ENCODE results near the gene CARD9. TPM values are rescaled to one million over a fixed set of nuclear protein-coding genes. Genes with fewer than 3 reads are reported as not detected.
A peak's percentile ranks its signal among the peaks of the same experiment; 100 is the strongest.

CARD9 gene
- total RNA-seq, 1 donor from 2014 or later = 1.9 TPM

GRCh38 chr9:136358016-136358415, 15.5 kb downstream of the CARD9 start:
- no peak for DNase-seq (ENCODE audit: low spot score)
- Mint-ChIP-seq H3K36me3 (ENCODE audit: low read depth) (no peaks in the 10 kb centered on the region), H3K4me3 (ENCODE audit: unreplicated experiment) (no peak overlapping the region), H3K27me3 (ENCODE audit: low read depth) (no peaks in the 10 kb centered on the region), H3K9me3 (ENCODE audit: low read depth) (no peaks in the 10 kb centered on the region), H3K4me1 (ENCODE audit: low read depth) (peaks cover 16% of the 10 kb centered on the region), H3K27ac (ENCODE audit: unreplicated experiment) (no peak overlapping the region)
- TF ChIP-seq, protein P1, sequence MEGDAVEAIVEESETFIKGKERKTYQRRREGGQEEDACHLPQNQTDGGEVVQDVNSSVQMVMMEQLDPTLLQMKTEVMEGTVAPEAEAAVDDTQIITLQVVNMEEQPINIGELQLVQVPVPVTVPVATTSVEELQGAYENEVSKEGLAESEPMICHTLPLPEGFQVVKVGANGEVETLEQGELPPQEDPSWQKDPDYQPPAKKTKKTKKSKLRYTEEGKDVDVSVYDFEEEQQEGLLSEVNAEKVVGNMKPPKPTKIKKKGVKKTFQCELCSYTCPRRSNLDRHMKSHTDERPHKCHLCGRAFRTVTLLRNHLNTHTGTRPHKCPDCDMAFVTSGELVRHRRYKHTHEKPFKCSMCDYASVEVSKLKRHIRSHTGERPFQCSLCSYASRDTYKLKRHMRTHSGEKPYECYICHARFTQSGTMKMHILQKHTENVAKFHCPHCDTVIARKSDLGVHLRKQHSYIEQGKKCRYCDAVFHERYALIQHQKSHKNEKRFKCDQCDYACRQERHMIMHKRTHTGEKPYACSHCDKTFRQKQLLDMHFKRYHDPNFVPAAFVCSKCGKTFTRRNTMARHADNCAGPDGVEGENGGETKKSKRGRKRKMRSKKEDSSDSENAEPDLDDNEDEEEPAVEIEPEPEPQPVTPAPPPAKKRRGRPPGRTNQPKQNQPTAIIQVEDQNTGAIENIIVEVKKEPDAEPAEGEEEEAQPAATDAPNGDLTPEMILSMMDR (IDR thresholded peaks at IDR 0.05) = no peak

GRCh38 chr9:136357202-136357725, 16.2 kb downstream of the CARD9 start:
- Mint-ChIP-seq H3K27ac (ENCODE audit: unreplicated experiment) (no peak overlapping the region), H3K36me3 (ENCODE audit: low read depth) (no peaks in the 10 kb centered on the region), H3K9me3 (ENCODE audit: low read depth) (no peaks in the 10 kb centered on the region), H3K27me3 (ENCODE audit: low read depth) (no peaks in the 10 kb centered on the region), H3K4me3 (ENCODE audit: unreplicated experiment) (no peak overlapping the region), H3K4me1 (ENCODE audit: low read depth) (peaks cover 11% of the 10 kb centered on the region)
- TF ChIP-seq, protein P1 (IDR thresholded peaks at IDR 0.05) = no peak
- no peak for DNase-seq (ENCODE audit: low spot score)

GRCh38 chr9:136355616-136356557, 17.6 kb downstream of the CARD9 start:
- no peak overlapping the region for H3K27ac Mint-ChIP-seq (ENCODE audit: unreplicated experiment)
- no peak for DNase-seq (ENCODE audit: low spot score)
- no peak overlapping the region for H3K4me3 Mint-ChIP-seq (ENCODE audit: unreplicated experiment)
- H3K4me1 Mint-ChIP-seq (ENCODE audit: low read depth) = peaks cover 11% of the 10 kb centered on the region
- H3K36me3 Mint-ChIP-seq (ENCODE audit: low read depth) = no peaks in the 10 kb centered on the region
- no peaks in the 10 kb centered on the region for H3K9me3 Mint-ChIP-seq (ENCODE audit: low read depth)
- TF ChIP-seq, protein P1 (IDR thresholded peaks at IDR 0.05) = no peak
- no peaks in the 10 kb centered on the region for H3K27me3 Mint-ChIP-seq (ENCODE audit: low read depth)

- no peaks in the 10 kb centered on the region for H3K36me3 Mint-ChIP-seq (ENCODE audit: low read depth)
- peaks cover 11% of the 10 kb centered on the region for H3K4me1 Mint-ChIP-seq (ENCODE audit: low read depth)
- H3K9me3 Mint-ChIP-seq (ENCODE audit: low read depth) = no peaks in the 10 kb centered on the region
- H3K27ac Mint-ChIP-seq (ENCODE audit: unreplicated experiment) = peak overlapping the region; percentile 75
- no peak overlapping the region for H3K4me3 Mint-ChIP-seq (ENCODE audit: unreplicated experiment)
- H3K27me3 Mint-ChIP-seq (ENCODE audit: low read depth) = no peaks in the 10 kb centered on the region
- TF ChIP-seq, protein P1 (IDR thresholded peaks at IDR 0.05) = no peak
- DNase-seq (ENCODE audit: low spot score) = no peak
Measured at GRCh38 chr9:136354592-136355085, 18.8 kb downstream of the CARD9 start.

- Mint-ChIP-seq H3K9me3 (ENCODE audit: low read depth) (no peaks in the 10 kb centered on the region), H3K27me3 (ENCODE audit: low read depth) (no peaks in the 10 kb centered on the region), H3K4me1 (ENCODE audit: low read depth) (peaks cover 11% of the 10 kb centered on the region), H3K27ac (ENCODE audit: unreplicated experiment) (peak overlapping the region; percentile 75), H3K36me3 (ENCODE audit: low read depth) (no peaks in the 10 kb centered on the region), H3K4me3 (ENCODE audit: unreplicated experiment) (no peak overlapping the region)
- TF ChIP-seq, protein P1 (IDR thresholded peaks at IDR 0.05) = no peak
- DNase-seq (ENCODE audit: low spot score) = no peak
Measured at GRCh38 chr9:136353757-136354488, 19.5 kb downstream of the CARD9 start.

All from chondrocyte (in vitro differentiated cells).